H1 (cell line): ENCODE measurements around the gene CD28. TPM values are rescaled to one million over a fixed set of nuclear protein-coding genes. Genes with fewer than 3 reads are reported as not detected.

Source experiments
- CTCF ChIA-PET: fragments of 300-600 bp; sonication (Branson Sonifier 250); formaldehyde crosslinking; loops from one replicate; lab custom pipeline; 2021; ENCODE audit not compliant: partially characterized antibody; lab: Charles Lee
- POLR2A ChIA-PET: fragments of 300-600 bp; sonication (Branson Sonifier 250); formaldehyde crosslinking; loops from one replicate; lab custom pipeline; 2021; ENCODE audit warnings: inconsistent platforms; ENCODE audit not compliant: partially characterized antibody; lab: Charles Lee
- DNase-seq, 2 experiments: peaks; one replicate each; pipeline versions ENCODE4 v3.0.0 to v3.0.0-alpha.2; 2010 to 2022; ENCODE audit warnings: low spot score in 2 of 2, low read depth in 1 of 2, mixed read lengths in 1 of 2
- FAIRE-seq: peaks from 2 replicates; lab custom pipeline; 2011; peaks lifted over from hg19 to GRCh38; lab: Jason Lieb, UNC
- H2AFZ ChIP-seq: 2 replicates; pipeline ENCODE4 v1.8.1; 2012; ENCODE audit warnings: low read length, inconsistent platforms
- H2AK5ac ChIP-seq: 2 replicates; pipeline ENCODE4 v1.6.1; 2013; ENCODE audit warnings: low read depth, low read length
- H2BK120ac ChIP-seq: replicated peaks from 2 replicates; pipeline ENCODE3; 2013; ENCODE audit warnings: low read depth, low read length, inconsistent platforms
- H2BK12ac ChIP-seq: 2 replicates; pipeline ENCODE4 v1.6.1; 2013; ENCODE audit warnings: low read depth, low read length
- H2BK15ac ChIP-seq: 2 replicates; pipeline ENCODE4 v1.6.1; 2013; ENCODE audit warnings: low read length
- H2BK20ac ChIP-seq: 2 replicates; pipeline ENCODE4 v1.6.1; 2013; ENCODE audit warnings: low read length
- H2BK5ac ChIP-seq: 2 replicates; pipeline ENCODE4 v1.6.1; 2013; ENCODE audit warnings: low read depth, low read length
- H3K14ac ChIP-seq: 2 replicates; pipeline ENCODE4 v1.6.1; 2013; ENCODE audit warnings: inconsistent platforms; ENCODE audit not compliant: insufficient read length
- H3K18ac ChIP-seq: 2 replicates; pipeline ENCODE4 v1.6.1; 2013; ENCODE audit warnings: low read length; ENCODE audit errors: extremely low read depth
- H3K23ac ChIP-seq: 2 replicates; pipeline ENCODE4 v1.6.1; 2013; ENCODE audit warnings: inconsistent platforms; ENCODE audit not compliant: insufficient read length
- H3K23me2 ChIP-seq: 2 replicates; pipeline ENCODE4 v1.6.1; 2013; ENCODE audit warnings: low read depth, low read length
- H3K27ac ChIP-seq: 2 replicates; pipeline ENCODE4 v1.6.1; 2011; ENCODE audit warnings: low read depth, low read length, inconsistent platforms
- H3K27me3 ChIP-seq, 4 experiments: replicated peaks in 1 of 4; 1 replicate in 1 of 4; 2 replicates in 3 of 4; pipeline versions ENCODE4 v1.6.1 to v1.8.1; 2011 to 2013; ENCODE audit warnings: low read length in 3 of 4, mild to moderate bottlenecking in 3 of 4, inconsistent platforms in 2 of 4, mixed read lengths in 2 of 4, moderate library complexity in 1 of 4; ENCODE audit not compliant: control insufficient read depth in 3 of 4, insufficient read depth in 3 of 4; ENCODE audit errors: extremely low read depth in 1 of 4
- H3K36me3 ChIP-seq, 4 experiments: 2 replicates each; pipeline versions ENCODE4 v1.6.1 to v1.8.1; 2011 to 2013; ENCODE audit warnings: mild to moderate bottlenecking in 4 of 4, low read length in 3 of 4, moderate library complexity in 2 of 4, control low read depth in 1 of 4, inconsistent platforms in 1 of 4; ENCODE audit not compliant: insufficient read depth in 4 of 4, control insufficient read depth in 2 of 4
- H3K4ac ChIP-seq: replicated peaks from 2 replicates; pipeline ENCODE3; 2013; ENCODE audit warnings: low read length, low read depth, mixed read lengths, inconsistent platforms; ENCODE audit not compliant: insufficient read length
- H3K4me1 ChIP-seq, 4 experiments: replicated peaks in 1 of 4; 1 replicate in 1 of 4; 2 replicates in 3 of 4; pipeline versions ENCODE4 v1.6.1 to v1.8.1; 2011 to 2013; ENCODE audit warnings: low read length in 3 of 4, inconsistent platforms in 2 of 4, mixed read lengths in 1 of 4; ENCODE audit not compliant: insufficient read depth in 4 of 4, control insufficient read depth in 3 of 4
- H3K4me2 ChIP-seq, 2 experiments: 2 replicates each; pipeline versions ENCODE4 v1.6.1 to v1.8.1; 2011 to 2013; ENCODE audit warnings: low read depth in 2 of 2, low read length in 2 of 2, control low read depth in 1 of 2, inconsistent platforms in 1 of 2, mild to moderate bottlenecking in 1 of 2; ENCODE audit not compliant: insufficient read depth in 1 of 2
- H3K4me3 ChIP-seq, 4 experiments: fragments of 200-600, 300-600 bp in 1 of 4; sonication (generic), shearing (Covaris generic), sonication (Bioruptor Twin) in 1 of 4; 2 replicates each; pipeline versions ENCODE4 v1.5.1 to v1.8.1; 2011 to 2016; ENCODE audit warnings: low read length in 4 of 4, low read depth in 3 of 4, control low read depth in 2 of 4, inconsistent platforms in 2 of 4, mild to moderate bottlenecking in 2 of 4, mixed read lengths in 1 of 4, moderate library complexity in 1 of 4; ENCODE audit not compliant: insufficient read depth in 2 of 4; ENCODE audit errors: extremely low read depth in 1 of 4
- H3K56ac ChIP-seq: replicated peaks from 2 replicates; pipeline ENCODE3; 2013; ENCODE audit warnings: low read depth, mild to moderate bottlenecking, mixed read lengths, low read length, inconsistent platforms; ENCODE audit not compliant: insufficient read length
- H3K79me1 ChIP-seq: 2 replicates; pipeline ENCODE4 v1.6.1; 2013; ENCODE audit warnings: low read depth, low read length, control low read depth
- H3K79me2 ChIP-seq, 2 experiments: 2 replicates each; pipeline versions ENCODE4 v1.6.1 to v1.8.1; 2012 to 2013; ENCODE audit warnings: low read length in 2 of 2, mild to moderate bottlenecking in 2 of 2, inconsistent platforms in 1 of 2; ENCODE audit not compliant: insufficient read depth in 2 of 2, control insufficient read depth in 1 of 2
- H3K9ac ChIP-seq, 4 experiments: replicated peaks in 1 of 4; 1 replicate in 1 of 4; 2 replicates in 3 of 4; pipeline versions ENCODE4 v1.6.1 to v1.8.1; 2011 to 2013; ENCODE audit warnings: low read depth in 3 of 4, low read length in 3 of 4, control low read depth in 2 of 4, mild to moderate bottlenecking in 2 of 4, moderate library complexity in 2 of 4, inconsistent platforms in 1 of 4; ENCODE audit errors: extremely low read depth in 1 of 4
- H3K9me3 ChIP-seq, 2 experiments: 2 replicates each; pipeline versions ENCODE4 v1.6.1 to v1.8.1; 2012 to 2013; ENCODE audit warnings: mild to moderate bottlenecking in 2 of 2, moderate library complexity in 2 of 2, control low read depth in 1 of 2, inconsistent platforms in 1 of 2, low read depth in 1 of 2, low read length in 1 of 2, mixed read lengths in 1 of 2; ENCODE audit not compliant: insufficient read depth in 2 of 2
- H4K20me1 ChIP-seq, 2 experiments: replicated peaks in 1 of 2; 2 replicates each; pipeline versions ENCODE3 to v1.8.1; 2011 to 2013; ENCODE audit warnings: inconsistent platforms in 2 of 2, low read length in 2 of 2, mild to moderate bottlenecking in 1 of 2; ENCODE audit not compliant: insufficient read depth in 2 of 2, control insufficient read depth in 1 of 2
- H4K5ac ChIP-seq: 2 replicates; pipeline ENCODE4 v1.6.1; 2013; ENCODE audit warnings: low read length, low read depth, mixed read lengths, inconsistent platforms; ENCODE audit not compliant: insufficient read length
- H4K8ac ChIP-seq: 2 replicates; pipeline ENCODE4 v1.8.0; 2013; ENCODE audit warnings: mild to moderate bottlenecking, moderate library complexity, low read length, inconsistent platforms; ENCODE audit not compliant: insufficient read depth; ENCODE audit errors: extremely low read depth
- H4K91ac ChIP-seq: replicated peaks from 2 replicates; pipeline ENCODE3; 2013; ENCODE audit warnings: low read length, mixed read lengths, inconsistent platforms; ENCODE audit not compliant: insufficient read length
- ASH2L ChIP-seq: fragments of 200-600, 300-600 bp; sonication (generic); IDR thresholded peaks from one replicate; pipeline ENCODE4 v1.7.1; 2017; ENCODE audit warnings: low read length
- BRCA1 ChIP-seq: IDR thresholded peaks from 2 replicates; pipeline ENCODE4 v1.6.1; 2012; ENCODE audit warnings: low read depth, low read length, improper control_type of control experiment
- CHD2 ChIP-seq: IDR thresholded peaks from 2 replicates; pipeline ENCODE4 v1.6.1; 2012; ENCODE audit warnings: low read length, improper control_type of control experiment
- EP300 ChIP-seq, 2 experiments: IDR thresholded peaks; 1 replicate in 1 of 2; 2 replicates in 1 of 2; pipeline ENCODE4 v1.6.1; 2011 to 2012; ENCODE audit warnings: low read depth in 2 of 2, low read length in 2 of 2, mild to moderate bottlenecking in 2 of 2, borderline replicate concordance in 1 of 2, inconsistent platforms in 1 of 2, moderate library complexity in 1 of 2
- KDM4A ChIP-seq: IDR thresholded peaks from one replicate; pipeline ENCODE4 v1.7.1; 2012; ENCODE audit warnings: low read depth, mild to moderate bottlenecking, moderate library complexity, low read length, inconsistent platforms; ENCODE audit not compliant: severe bottlenecking
- KDM5A ChIP-seq: fragments of 200-600 bp; IDR thresholded peaks from 2 replicates; pipeline ENCODE4 v1.7.1; 2012; ENCODE audit warnings: mild to moderate bottlenecking, low read length, inconsistent platforms, mixed read lengths
- NANOG ChIP-seq: IDR thresholded peaks from 2 replicates; pipeline ENCODE4 v1.6.1; 2011; ENCODE audit warnings: low read length, low read depth, mild to moderate bottlenecking, inconsistent platforms; ENCODE audit not compliant: insufficient read depth, poor library complexity, severe bottlenecking
- RAD21 ChIP-seq, 2 experiments: IDR thresholded peaks in 1 of 2; conservative IDR thresholded peaks in 1 of 2; 2 replicates each; pipeline ENCODE4 v1.6.1; 2011; ENCODE audit warnings: low read depth in 2 of 2, low read length in 2 of 2, improper control_type of control experiment in 1 of 2, inconsistent platforms in 1 of 2, mild to moderate bottlenecking in 1 of 2, moderate library complexity in 1 of 2
- RBBP5 ChIP-seq: IDR thresholded peaks from 2 replicates; pipeline ENCODE4 v1.7.1; 2012; ENCODE audit warnings: low read depth, mild to moderate bottlenecking, inconsistent platforms, low read length, moderate library complexity, borderline replicate concordance
- RFX5 ChIP-seq: IDR thresholded peaks from 2 replicates; pipeline ENCODE4 v1.6.1; 2011; ENCODE audit warnings: low read depth, low read length, improper control_type of control experiment, borderline replicate concordance
- SIRT6 ChIP-seq: IDR thresholded peaks from one replicate; pipeline ENCODE4 v1.7.1; 2012; ENCODE audit warnings: low read length, inconsistent platforms
- SP4 ChIP-seq: IDR thresholded peaks from 2 replicates; pipeline ENCODE4 v1.6.1; 2012; ENCODE audit warnings: low read length, inconsistent platforms
- SRF ChIP-seq: IDR thresholded peaks from 2 replicates; pipeline ENCODE4 v1.6.1; 2011; ENCODE audit warnings: mild to moderate bottlenecking, low read depth, low read length, moderate library complexity
- SUZ12 ChIP-seq: fragments of 200-600 bp; sonication (generic); IDR thresholded peaks from 2 replicates; pipeline ENCODE4 v1.6.1; 2012; ENCODE audit warnings: mild to moderate bottlenecking, inconsistent platforms, low read length, moderate library complexity, mixed read lengths
- TBP ChIP-seq: IDR thresholded peaks from 2 replicates; pipeline ENCODE4 v1.6.1; 2011; ENCODE audit warnings: low read depth, low read length, improper control_type of control experiment
- ZNF274 ChIP-seq: IDR thresholded peaks from 2 replicates; pipeline ENCODE4 v1.7.0; 2012; ENCODE audit warnings: low read length, borderline replicate concordance; ENCODE audit errors: extremely low read depth
- WGBS, 2 experiments: shearing (Covaris generic) in 1 of 2; methylation state at CpG; one replicate each; pipeline versions ENCODE4 v1.1.6 to v1.1.7; 2013 to 2015; ENCODE audit warnings: low lambda C conversion rate in 2 of 2, mixed read lengths in 2 of 2, inconsistent platforms in 1 of 2, low coverage in 1 of 2, missing lambda C conversion rate in 1 of 2; ENCODE audit not compliant: insufficient replicate concordance in 2 of 2, insufficient coverage in 1 of 2, insufficient read length in 1 of 2; ENCODE audit errors: extremely low coverage in 1 of 2, missing lambda C conversion rate in 1 of 2; 5-methylcytosine and 5-hydroxymethylcytosine counted together
- polyA plus RNA-seq, 7 experiments: library from polyadenylated mRNA; depleted of rRNA in 3 of 7; stranded (reverse) in 5 of 7; unstranded in 2 of 7; fragments of >200 nt in 5 of 7; fragments of 200-250 nt in 2 of 7; gene quantifications; 1 replicate in 5 of 7; 2 replicates in 1 of 7; 4 replicates in 1 of 7; pipeline versions ENCODE4 v1.2.1 to v1.2.3, GENCODE V29; 2011 to 2013; ENCODE audit warnings: missing spikeins in 2 of 7, mixed read lengths in 2 of 7
- total RNA-seq: library from RNA; stranded (reverse); fragmentation: NEBNext Ultra II Directional; extraction: Animal tissue kit (Norgen Biotek cat#: 25700); gene quantifications from 2 replicates; pipeline ENCODE4 v1.2.1, GENCODE V29; 2021

The CD28 gene
- total and polyA plus RNA-seq, 2 of the 8 experiments (the other 6 are each of a cell fraction or from before 2014, with no cell fraction given), result not detected

DNA sequence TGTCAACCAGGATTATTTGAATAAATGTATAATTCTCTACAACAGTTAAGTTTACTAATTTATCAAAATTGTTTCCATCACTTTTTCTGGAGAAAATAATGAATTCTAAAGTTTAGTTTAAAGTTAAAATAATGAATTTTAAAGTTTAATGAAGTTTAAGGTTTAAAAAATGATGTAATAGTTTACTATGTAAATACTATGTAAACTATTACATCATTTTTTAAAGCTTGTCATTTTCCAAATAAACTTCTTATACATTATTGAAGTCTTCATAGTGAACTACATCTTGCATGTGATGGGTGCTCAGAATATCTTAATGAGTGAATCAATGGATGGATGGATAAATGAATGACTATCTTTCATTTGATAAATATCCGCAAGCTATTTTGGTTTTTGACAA, 38.8 kb downstream of the CD28 start:
- Histone ChIP-seq H4K20me1 (no peaks in the 10 kb centered on the region), H3K9ac (no peak overlapping the region), H2BK12ac (no peak overlapping the region), H2BK15ac (no peak overlapping the region), H4K5ac (no peak overlapping the region), H2BK5ac (no peak overlapping the region), H3K27ac (no peak overlapping the region), H2BK120ac (no peak overlapping the region), H3K27me3 (no peaks in the 10 kb centered on the region), H2AK5ac (no peak overlapping the region), H3K4me3 (no peak overlapping the region), H3K18ac (no peak overlapping the region), H3K23ac (no peak overlapping the region), H3K79me2 (no peaks in the 10 kb centered on the region), H3K4me1 (no peaks in the 10 kb centered on the region), H3K9me3 (no peaks in the 10 kb centered on the region), H4K91ac (no peak overlapping the region), H3K4ac (no peak overlapping the region), H3K79me1 (no peaks in the 10 kb centered on the region), H3K14ac (no peak overlapping the region), H3K23me2 (no peaks in the 10 kb centered on the region), H2AFZ (no peak overlapping the region), H3K4me2 (no peak overlapping the region), H4K8ac (no peak overlapping the region), H3K56ac (no peak overlapping the region), H3K36me3 (no peaks in the 10 kb centered on the region), H2BK20ac (no peak overlapping the region)
- POLR2A ChIA-PET, result no interaction called here
- DNase-seq (no peak), FAIRE-seq (no peak)
- CTCF ChIA-PET, result no interaction called here
- 93% methylated on average over 1 of the region's 1 CpG; no CpG with 5 or more reads in 1 of the 2 experiments for WGBS, 2 experiments
- no peak for TF ChIP-seq RAD21 (IDR thresholded peaks at IDR 0.05 in 1 of 2, conservative IDR thresholded peaks at IDR 0.05 in 1 of 2; ENCODE audit: low read depth in 2 of 2, low read length in 2 of 2)
- no peak for TF ChIP-seq RBBP5
- TF ChIP-seq ASH2L, result no peak
- TF ChIP-seq BRCA1, result no peak
- TF ChIP-seq CHD2, result no peak
- TF ChIP-seq TBP, result no peak
- no peak for TF ChIP-seq ZNF274
- no peak for TF ChIP-seq KDM4A
- no peak for TF ChIP-seq SIRT6
- no peak for TF ChIP-seq RFX5
- no peak for TF ChIP-seq SRF
- TF ChIP-seq EP300 (IDR thresholded peaks at IDR 0.05; ENCODE audit: borderline replicate concordance in 1 of 2, low read depth in 2 of 2, low read length in 2 of 2), result no peak
- no peak for TF ChIP-seq SUZ12
- no peak for TF ChIP-seq SP4
- no peak for TF ChIP-seq NANOG
- no peak for TF ChIP-seq KDM5A
